Measurements from ENCODE around the gene SERPINH1.

The SERPINH1 gene

GRCh38 chr11:75562048-75562835 is at the start of gene SERPINH1:
TSS of gene SERPINH1 (plus strand) at chr11:75562253. CDS start at chr11:75566350, 4,097 bp downstream.
- peak; percentile 42 to 78 for DNase-seq

GRCh38 chr11:75513250-75513649 is 48.8 kb upstream of the SERPINH1 start:
- no peak for DNase-seq

- DNase-seq: no peak
These were observed 47.5 kb upstream of the SERPINH1 start for GRCh38 chr11:75514596-75514995.

GRCh38 chr11:75516140-75516539 is 45.9 kb upstream of the SERPINH1 start:
- DNase-seq: no peak

- DNase-seq: no peak
These were observed 45.2 kb upstream of the SERPINH1 start for GRCh38 chr11:75516886-75517285.

GRCh38 chr11:75518204-75518549 is 43.9 kb upstream of the SERPINH1 start:
- no peak for DNase-seq

- DNase-seq: no peak
These were observed 43.0 kb upstream of the SERPINH1 start for GRCh38 chr11:75518771-75519653.

GRCh38 chr11:75520688-75521087 is 41.4 kb upstream of the SERPINH1 start:
- no peak for DNase-seq

- peak in 1 of 2 experiments; percentile 59 for DNase-seq
These were observed 39.6 kb upstream of the SERPINH1 start for GRCh38 chr11:75522286-75523044.

GRCh38 chr11:75523189-75523588 is 38.9 kb upstream of the SERPINH1 start:
- no peak for DNase-seq

GRCh38 chr11:75523811-75524664 is 38.0 kb upstream of the SERPINH1 start:
- DNase-seq: no peak

GRCh38 chr11:75524665-75525432 is 37.2 kb upstream of the SERPINH1 start:
- DNase-seq: no peak

- peak; percentile 67 to 88 for DNase-seq
These were observed 36.4 kb upstream of the SERPINH1 start, which contains the start of gene GDPD5 for GRCh38 chr11:75525433-75526191. TSS of gene GDPD5 (minus strand) at chr11:75525941. CDS start at chr11:75477735, 48,206 bp downstream.

- DNase-seq: no peak
These were observed 35.9 kb upstream of the SERPINH1 start for GRCh38 chr11:75526192-75526541.

- DNase-seq: no peak
These were observed 34.9 kb upstream of the SERPINH1 start for GRCh38 chr11:75527130-75527529.

GRCh38 chr11:75527938-75528735 is 33.9 kb upstream of the SERPINH1 start:
- no peak for DNase-seq

GRCh38 chr11:75530577-75530976 is 31.5 kb upstream of the SERPINH1 start:
- DNase-seq: no peak

- no peak for DNase-seq
These were observed 30.7 kb upstream of the SERPINH1 start for GRCh38 chr11:75531325-75531724.

- DNase-seq: peak; percentile 74 to 75
These were observed 29.6 kb upstream of the SERPINH1 start for GRCh38 chr11:75532200-75533048.
